NCI-H2107 (cell line): ENCODE measurements around the gene MDC1.
A peak's percentile ranks its signal among the peaks of the same experiment; 100 is the strongest.
"Not testable (repeated sequence)": the region's sequence is repeated elsewhere in the genome, so short reads cannot be mapped to it uniquely, and the experiment has no call there.

Experiments used
- DNase-seq: peaks from one replicate; lab custom pipeline; 2025; lab: John Stamatoyannopoulos, UW

The MDC1 gene

GRCh38 chr6:30723843-30724741, 7.0 kb upstream of the MDC1 start:
- DNase-seq, result not testable (repeated sequence)

DNA sequence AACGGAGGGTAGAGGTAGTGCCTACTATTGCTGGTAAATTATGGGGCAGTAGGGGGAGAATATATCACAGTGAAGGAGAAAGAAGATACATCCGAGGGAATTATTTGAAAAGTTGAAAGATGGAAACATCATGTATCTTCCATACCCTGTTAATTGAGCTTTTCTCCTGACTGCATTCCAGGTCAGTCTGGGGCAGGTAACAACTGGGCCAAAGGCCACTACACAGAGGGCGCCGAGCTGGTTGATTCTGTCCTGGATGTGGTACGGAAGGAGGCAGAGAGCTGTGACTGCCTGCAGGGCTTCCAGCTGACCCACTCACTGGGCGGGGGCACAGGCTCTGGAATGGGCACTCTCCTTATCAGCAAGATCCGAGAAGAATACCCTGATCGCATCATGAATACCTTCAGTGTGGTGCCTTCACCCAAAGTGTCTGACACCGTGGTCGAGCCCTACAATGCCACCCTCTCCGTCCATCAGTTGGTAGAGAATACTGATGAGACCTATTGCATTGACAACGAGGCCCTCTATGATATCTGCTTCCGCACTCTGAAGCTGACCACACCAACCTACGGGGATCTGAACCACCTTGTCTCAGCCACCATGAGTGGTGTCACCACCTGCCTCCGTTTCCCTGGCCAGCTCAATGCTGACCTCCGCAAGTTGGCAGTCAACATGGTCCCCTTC, 6.2 kb upstream of the MDC1 start:
- DNase-seq, result not testable (repeated sequence)

DNA sequence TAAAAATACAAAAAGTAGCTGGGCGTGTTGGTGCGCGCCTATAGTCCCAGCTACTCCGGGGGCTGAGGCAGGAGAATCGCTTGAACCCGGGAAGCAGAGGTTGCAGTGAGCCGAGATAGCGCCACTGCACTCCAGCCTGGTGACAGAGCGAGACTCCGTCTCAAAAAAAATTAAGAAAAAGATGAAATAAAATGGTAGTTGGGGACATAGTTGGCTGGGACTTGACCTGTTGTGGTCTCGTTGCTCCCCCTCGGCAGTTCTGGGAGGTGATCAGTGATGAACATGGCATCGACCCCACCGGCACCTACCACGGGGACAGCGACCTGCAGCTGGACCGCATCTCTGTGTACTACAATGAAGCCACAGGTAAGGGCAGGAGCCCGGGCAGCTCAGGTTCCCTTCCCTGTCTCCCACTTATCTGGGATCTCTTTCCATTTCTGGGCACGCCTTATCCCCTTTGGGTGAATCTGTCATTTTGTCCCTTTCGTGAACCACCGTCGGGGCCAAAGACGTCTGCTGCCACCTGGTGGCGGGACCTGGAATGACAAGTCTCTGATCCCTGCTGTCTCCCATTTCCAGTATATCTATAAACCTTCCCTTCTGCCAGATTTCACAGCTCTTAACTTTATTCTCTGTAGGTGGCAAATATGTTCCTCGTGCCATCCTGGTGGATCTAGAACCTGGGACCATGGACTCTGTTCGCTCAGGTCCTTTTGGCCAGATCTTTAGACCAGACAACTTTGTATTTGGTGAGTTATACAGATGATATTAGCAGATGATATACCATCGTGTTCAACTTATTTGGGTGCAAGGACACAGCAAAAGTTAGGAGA, 5.4 kb upstream of the MDC1 start:
- DNase-seq, result peak; percentile 48

GRCh38 chr6:30722025-30722279, 4.9 kb upstream of the MDC1 start:
- not testable (repeated sequence) for DNase-seq

DNA sequence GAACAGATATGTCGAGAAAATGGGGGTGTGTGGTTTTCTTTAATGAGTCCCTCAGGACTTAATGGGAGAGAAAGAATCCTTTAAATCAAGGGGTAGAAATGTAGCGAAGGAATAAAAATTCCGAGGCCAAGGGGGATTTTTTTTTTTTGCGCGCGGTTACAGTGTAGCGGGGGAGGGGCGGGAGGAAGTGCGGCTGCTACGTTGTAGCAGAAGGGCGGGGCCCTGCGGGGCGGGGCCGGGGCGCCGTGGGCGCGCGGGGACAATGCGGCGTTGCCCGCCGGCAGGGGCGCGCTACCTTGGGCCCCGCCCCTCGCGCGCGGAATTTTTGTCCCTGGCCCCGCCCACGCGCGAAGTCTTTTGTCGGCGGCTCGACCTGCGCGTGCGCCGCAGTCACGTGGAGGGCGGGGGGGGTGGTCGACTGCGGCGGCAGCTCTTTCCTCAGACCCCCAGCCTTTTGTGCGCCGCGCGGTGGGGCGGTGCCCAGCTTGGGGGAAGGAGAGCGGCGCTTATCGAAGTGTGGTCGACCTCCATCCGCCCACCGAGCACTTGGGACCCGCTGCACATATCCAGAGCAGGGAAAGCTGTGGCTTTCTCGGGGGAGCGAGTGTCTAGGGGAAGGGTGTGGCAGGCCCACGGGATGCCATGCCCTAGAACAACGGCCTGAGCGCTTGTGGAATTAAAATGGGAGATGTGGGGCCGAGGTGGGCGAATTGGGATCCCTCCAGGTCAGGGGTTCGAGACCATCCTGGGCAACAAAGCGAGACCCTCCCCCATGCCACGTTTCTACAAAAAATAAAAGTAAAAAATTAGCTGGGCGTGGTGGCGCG, 4.3 kb upstream of the MDC1 start:
- DNase-seq, result peak; percentile 42

GRCh38 chr6:30720738-30721197, 3.7 kb upstream of the MDC1 start:
- DNase-seq, result no peak

DNA sequence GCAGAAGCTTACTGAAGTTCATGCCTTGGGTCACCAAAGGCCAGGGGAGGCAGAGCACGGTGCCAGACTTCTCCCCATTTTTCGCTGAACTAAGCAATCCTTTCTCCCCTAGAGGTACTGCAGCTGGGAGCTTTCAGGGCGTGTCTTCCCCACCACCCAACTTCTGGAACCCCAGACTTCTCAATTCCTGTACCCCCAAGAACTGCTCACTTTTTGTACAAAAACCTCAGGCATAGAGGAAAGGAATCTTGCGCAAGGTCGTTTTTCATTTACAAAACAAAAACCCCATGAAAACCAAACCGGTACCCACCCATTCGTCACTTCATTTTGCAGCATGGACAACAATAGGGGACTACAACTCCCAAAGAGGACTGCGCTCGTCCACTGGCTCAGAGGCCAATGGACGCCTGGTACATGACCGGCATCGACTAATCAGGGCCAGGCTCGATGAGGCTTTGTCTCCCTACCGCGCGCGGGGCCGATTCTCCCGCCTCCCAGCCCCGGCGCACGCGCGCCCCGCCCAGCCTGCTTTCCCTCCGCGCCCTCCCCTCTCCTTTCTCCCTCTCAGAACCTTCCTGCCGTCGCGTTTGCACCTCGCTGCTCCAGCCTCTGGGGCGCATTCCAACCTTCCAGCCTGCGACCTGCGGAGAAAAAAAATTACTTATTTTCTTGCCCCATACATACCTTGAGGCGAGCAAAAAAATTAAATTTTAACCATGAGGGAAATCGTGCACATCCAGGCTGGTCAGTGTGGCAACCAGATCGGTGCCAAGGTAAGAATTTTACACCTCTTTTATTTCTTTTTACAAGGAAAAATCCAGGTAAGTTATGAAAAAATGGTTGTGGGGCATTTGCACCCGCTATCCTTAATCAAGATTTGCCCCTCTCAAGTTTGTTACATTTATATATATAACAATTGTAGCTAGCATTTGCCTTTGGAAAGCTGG, 3.0 kb upstream of the MDC1 start, which contains the start of gene TUBB:
TSS of gene TUBB (plus strand) at position 562 of the 947 bp plus-strand sequence. CDS start at position 717, 155 bp downstream.
- peak; percentile 79 for DNase-seq

GRCh38 chr6:30719356-30719755, 2.3 kb upstream of the MDC1 start:
- no peak for DNase-seq

DNA sequence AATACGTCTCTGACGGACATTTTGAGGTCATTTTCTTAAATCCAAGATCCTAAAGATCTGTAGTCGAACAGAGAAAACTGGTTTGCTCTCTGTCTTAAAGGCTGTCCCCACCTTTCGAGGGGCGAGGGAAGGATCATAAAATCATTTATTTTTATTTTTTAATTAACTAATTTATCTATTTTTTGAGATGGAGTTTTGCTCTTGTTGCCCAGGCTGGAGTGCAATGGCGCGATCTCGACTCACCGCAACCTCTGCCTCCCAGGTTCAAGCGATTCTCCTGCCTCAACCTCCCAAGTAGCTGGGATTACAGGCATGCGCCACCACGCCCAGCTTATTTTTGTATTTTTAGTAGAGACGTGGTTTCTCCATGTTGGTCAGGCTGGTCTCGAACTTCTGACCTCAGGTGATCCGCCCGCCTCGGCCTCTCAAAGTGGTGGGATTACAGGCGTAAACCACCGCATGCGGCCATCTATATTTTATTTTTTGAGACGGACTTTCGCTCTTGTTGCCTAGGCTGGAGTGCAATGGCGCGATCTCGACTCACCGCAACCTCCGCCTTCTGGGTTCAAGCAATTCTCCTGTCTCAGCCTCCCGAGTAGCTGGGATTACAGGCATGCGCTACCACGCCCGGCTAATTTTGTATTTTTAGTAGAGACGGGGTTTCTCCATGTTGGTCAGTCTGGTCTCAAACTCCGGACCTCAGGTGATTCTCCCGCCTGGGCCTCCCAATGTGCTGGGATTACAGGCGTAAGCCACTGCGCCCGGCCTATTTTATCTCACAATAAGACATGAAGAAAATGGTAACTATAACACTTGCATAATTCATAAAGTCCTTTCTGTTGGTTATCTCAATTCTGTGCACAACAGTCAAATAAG, 1.0 kb upstream of the MDC1 start:
- DNase-seq, result not testable (repeated sequence)

DNA sequence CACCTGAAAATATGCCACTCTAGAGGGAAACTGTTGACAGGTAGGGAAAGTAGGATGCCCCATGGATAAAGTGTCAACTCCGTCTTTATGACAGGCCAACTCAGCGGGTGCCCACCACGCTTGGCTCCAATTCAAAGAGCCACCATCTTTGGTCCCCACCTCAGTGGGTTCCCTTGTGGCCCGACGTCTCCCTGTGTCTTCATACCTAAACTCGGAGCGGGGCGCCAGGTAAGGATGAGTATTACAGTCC, 277 bp downstream of the MDC1 start:
- DNase-seq, result no peak

DNA sequence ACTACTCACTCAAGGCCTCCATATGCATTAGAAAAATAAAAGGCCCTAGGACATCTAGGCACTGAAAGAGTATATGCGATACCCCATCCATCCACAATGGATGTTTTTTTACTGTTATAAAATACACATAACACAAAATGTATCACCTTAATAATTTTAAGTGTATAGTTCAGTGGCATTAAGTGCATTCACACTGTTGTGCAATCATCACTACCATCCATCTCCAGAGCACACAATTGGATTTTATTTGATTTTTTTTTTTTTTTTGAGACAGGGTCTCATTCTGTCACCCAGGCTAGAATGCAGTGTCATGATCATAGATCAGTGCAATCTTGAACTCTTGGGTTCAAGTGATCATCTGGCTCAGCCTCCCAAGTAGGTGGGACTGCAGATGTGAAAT, 2.8 kb downstream of the MDC1 start:
- DNase-seq, result no peak

- DNase-seq, result no peak
Measured at GRCh38 chr6:30712441-30712945, 4.6 kb downstream of the MDC1 start.

DNA sequence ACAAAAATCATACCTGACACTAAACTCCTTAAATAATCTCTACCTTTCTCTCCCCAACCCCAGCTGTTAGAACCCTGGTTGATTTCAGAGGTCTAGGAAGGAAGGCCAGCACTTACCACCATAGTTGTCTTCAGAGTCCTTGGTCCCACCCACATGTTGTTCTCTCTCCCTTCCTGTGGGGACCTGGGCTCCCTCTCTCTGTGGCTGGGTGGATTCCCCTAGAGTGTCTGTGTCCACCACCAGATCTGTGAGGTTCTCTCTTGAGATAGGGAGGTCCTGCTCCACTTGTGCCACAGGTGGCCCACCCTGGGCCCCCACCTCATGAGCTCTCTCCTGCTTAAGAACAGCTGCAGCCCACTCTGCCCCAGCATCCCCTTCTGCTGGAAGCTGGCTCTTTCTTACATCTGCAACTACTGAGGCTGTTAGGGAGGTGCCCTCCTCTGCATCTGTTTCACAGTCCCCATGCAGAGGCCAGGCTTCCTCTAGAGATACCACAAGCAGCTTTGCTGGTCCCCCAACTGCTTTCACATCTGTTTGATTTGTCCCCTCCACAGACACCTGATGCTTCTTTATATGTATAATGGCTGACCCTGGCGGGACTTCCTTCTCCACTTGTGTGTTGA, 5.2 kb downstream of the MDC1 start:
- DNase-seq, result no peak

DNA sequence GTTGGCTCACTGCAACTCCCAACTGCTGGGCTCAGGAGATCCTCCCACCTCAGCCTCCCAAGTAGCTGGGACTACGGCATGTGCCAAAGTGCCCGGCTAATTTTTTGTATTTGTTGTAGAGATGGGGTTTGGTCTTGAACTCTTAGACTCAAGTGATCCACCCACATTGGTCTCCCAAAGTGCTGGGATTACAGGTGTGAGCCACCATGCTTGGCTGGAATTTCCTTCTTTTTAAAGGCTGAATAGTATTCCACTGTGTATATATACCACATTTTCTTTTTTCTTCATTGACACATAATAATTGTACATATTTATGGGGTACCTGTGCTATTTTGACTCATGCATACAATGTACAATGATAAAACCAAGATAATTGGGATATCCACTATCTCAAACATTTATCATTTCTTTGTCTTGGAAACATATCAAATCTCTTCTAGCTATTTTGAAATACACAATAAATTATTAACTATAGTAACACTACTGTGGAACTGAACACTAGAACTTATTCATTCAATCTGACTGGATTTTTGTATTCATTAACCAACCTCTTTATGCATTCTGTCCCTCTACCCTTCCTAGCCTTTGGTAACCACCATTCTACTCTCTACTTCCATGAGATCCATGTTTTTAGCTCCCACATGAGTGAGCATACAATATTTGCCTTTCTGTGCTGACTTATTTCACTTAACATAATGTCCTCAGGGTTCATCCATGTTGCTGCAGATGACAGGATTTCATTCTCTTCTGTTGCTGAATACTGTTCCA, 7.8 kb downstream of the MDC1 start:
- no peak for DNase-seq

DNA sequence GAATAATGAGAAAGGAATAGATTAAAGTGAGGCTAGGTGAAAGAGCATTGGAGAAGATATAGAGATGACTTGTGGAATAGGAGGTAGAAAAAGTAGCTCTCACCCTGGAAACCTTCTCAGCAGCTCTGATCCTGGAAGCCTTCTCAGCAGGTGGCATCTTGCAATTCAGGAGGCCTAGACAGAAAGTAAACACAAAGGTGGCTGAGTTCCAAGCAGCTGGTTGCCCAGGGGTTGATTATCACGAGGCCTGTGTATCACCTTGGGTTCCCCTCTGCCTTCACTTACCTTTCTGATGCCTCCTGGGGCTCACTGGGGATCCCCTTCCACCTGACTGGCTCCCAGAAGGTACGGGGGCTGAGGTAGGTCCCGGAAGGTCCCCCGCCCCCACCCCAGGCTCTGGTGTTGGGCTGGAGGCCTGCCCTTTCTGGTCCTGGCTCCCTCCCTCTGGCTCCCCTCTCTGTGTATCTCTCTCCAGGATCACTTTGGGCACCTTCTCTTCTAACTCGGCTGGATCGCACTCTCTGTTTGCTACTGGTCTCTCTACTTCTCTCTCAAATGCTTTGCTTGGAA, 9.7 kb downstream of the MDC1 start:
- DNase-seq, result peak; percentile 29

DNA sequence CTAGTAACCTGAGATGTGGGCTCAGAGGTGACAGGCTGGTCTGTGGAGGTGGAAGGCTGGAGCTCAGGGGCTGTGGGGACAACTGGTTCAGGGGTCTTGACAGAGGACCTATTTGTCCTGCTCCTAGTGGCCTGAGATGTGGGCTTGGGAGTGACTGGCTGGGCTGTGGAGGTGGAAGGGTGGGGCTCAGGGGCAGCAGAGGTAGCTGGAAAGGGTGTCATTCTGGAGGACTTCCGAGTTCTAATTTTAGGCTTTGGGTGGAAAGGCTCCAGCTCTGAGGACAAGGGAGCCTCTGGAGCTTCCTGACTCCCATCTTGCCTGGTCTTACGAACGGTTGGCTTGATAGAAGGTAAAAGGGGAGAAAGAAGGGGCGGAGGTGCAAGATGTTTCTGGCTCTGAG, 11.5 kb downstream of the MDC1 start:
- DNase-seq, result no peak

DNA sequence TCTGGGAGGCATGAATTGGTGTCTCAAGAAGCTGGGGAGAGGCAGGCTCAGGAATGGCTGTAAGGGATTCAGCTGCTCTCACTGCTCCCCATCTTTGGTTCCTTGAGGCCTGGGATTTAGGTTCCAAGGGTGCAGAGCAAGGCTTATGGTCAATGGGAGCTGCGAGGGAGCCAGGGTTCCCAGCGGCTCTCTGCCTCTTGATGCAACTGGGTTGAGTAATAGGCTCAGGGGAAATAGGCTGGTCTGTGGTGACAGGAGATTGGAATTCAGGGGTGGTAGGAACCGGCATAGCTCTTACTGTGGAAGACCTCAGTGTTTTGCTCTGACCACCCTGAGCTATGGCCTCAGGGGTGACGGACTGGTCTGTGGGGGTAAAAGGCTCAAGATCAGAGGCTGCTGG, 13.3 kb downstream of the MDC1 start:
- no peak for DNase-seq

- no peak for DNase-seq
Measured at GRCh38 chr6:30703011-30703410, 14.1 kb downstream of the MDC1 start.
